ENCODE results near the gene TMEM44.
"Not testable (repeated sequence)": the region's sequence is repeated elsewhere in the genome, so short reads cannot be mapped to it uniquely, and the experiment has no call there.

Gene TMEM44

GRCh38 chr3:194647747-194648146 is 14.5 kb upstream of the TMEM44 start:
- no peak for DNase-seq (ENCODE audit: low read depth in 2 of 2, low spot score in 1 of 2)

DNA sequence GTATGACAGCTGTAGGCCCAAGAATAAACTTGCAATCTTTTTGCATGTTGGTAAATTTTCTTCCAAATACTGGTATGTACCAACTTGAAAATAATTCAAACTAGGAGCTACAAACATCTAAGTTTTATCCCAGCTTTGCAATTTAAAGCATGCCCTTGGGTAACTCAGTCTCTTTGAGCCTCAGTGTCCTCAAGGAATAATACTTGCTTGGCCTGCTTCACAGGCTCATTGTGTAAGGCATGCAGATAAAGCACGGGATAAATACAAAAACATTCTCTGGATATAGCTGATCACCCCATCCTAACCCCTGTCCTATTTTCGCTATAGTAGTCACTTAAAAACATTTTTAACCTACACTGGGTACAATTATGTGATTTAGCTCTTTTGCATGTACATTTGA is 9.6 kb upstream of the TMEM44 start:
- DNase-seq (ENCODE audit: low read depth in 2 of 2, low spot score in 1 of 2), result no peak

- no peak for DNase-seq (ENCODE audit: low read depth in 2 of 2, low spot score in 1 of 2)
Measured at GRCh38 chr3:194640829-194641228, 7.6 kb upstream of the TMEM44 start.

DNA sequence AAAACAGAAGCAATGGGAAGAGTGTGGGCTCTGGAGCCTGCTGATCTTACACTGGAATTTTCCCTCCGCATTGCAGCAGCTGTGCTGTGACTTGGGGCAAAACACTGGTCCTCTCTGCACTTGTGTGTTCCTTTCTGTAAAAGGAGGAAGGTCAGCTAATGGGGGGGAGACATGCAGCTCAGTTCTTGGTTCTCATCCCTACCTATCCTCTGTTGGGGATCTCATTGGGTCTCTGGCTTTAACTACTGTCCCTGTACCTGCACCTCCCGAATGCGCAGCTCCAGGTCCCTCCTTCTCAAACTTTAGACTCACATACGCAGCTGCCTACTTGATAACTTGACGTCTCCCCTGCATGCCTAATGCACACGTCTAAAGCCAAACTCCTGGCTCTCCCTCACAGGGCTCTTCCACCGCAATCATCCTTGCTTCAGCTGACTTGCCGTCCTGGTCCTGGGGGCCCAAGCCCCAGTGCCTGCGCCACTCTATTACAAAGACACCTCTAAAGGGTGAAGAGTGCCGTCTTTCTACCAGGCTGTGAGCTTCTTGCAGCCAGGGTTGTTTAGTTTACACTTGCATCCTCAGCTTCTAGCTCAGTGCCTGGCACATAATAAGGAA is 5.9 kb upstream of the TMEM44 start:
- no peak for DNase-seq (ENCODE audit: low read depth in 2 of 2, low spot score in 1 of 2)

DNA sequence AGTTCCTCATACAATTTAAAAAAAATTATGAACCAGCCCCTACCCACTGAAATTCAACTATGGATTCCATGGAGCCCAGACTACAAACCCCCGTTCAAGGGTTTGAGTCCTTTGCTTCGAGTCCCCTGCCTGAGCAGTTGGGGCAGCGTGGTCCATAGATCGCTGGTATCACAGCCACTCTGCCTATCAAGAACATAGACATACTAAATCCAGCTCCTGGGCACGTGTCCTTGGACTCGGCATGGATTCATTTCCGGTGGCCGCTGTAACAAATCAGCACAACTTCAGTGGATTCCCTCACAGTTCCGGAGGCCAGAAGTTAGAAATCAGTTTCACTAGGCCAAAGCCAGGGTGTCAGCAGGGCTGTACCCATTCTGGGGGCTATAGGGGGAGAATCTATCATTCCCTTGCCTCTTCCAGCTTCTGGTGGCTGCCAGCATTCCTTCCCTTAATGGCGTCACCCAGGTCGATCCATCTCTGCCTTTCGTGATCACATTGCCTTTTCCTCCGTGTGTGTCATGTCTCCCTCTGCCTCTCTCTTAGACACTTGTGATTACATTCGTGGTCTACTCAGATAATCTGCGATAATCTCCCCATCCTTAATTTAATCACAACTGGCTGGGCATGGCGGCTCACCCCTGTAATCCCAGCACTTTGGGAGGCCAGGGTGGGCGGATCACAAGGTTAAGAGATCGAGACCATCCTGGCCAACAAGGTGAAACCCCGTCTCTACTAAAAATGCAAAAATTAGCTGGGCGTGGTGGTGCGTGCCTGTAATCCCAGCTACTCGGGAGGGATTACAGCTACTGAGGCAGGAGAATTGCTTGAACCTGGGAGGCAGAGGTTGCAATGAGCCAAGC is 4.6 kb upstream of the TMEM44 start:
- DNase-seq (ENCODE audit: low read depth in 2 of 2, low spot score in 1 of 2), result no peak

DNA sequence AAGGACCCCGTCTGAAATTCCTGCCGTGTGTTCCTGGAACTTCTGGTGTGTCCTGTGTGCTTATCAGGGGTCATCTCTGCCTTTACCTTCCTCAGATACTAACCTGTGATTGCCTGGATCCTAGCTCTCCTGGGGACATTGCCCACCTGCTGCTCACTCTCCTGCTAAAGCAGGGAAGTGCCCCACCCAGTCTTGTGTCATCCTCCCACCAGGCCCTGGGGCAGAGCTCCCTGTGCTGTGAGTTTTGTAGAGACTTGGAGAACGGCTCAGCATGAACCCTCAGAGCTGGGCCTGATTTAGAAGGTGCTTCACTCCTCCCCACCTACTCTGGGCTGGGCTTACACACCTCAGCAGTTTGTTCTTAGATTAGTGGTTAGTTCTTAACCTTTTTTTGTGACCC is 3.8 kb upstream of the TMEM44 start:
- DNase-seq (ENCODE audit: low read depth in 2 of 2, low spot score in 1 of 2), result no peak

GRCh38 chr3:194632809-194633348 is 340 bp downstream of the TMEM44 start:
- DNase-seq (ENCODE audit: low read depth in 2 of 2, low spot score in 1 of 2), result no peak

DNA sequence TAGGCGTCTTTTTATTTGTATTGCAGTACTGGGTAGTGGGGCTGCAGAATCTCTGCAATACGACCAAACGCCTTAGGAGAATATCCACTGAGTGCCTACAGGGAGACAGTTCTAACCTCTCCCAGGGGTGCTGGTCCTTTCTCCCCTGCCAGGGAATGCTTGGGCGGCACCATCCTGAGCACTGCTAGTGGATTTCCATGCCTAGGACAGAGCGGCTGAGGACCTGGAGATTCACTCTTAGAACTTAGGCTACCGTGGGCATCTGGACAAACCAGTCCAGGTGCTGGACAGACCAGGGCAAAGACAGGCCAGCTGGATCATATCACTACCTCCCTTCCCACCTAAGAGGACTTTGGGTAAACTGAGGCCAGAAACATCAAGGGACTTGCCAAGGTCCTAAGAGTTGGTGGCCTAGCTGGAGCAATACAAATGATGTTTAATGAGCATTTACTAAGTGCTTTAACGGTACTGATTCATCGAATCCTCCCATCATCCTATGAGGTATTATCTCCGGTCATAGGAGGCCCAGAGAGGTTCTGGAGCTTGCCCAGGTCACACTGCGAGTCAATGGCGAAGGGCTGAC is 902 bp downstream of the TMEM44 start:
- DNase-seq (ENCODE audit: low read depth in 2 of 2, low spot score in 1 of 2), result no peak

GRCh38 chr3:194631696-194632095 is 1.5 kb downstream of the TMEM44 start:
- DNase-seq (ENCODE audit: low read depth in 2 of 2, low spot score in 1 of 2), result no peak

DNA sequence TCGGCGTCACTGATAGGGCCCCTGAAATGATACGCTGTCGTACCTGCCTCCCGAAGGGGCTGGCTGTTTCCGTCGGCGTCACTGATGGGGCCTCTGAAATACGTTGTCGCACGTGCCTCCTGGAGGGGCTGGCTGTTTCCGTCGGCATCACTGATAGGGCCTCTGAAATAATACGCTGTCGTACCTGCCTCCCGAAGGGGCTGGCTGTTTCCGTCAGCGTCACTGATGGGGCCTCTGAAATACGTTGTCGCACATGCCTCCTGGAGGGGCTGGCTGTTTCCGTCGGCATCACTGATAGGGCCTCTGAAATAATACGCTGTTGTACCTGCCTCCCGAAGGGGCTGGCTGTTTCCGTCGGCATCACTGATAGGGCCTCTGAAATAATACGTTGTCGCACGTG is 2.5 kb downstream of the TMEM44 start:
- not testable (repeated sequence) for DNase-seq (ENCODE audit: low read depth in 2 of 2, low spot score in 1 of 2)

- DNase-seq (ENCODE audit: low read depth in 2 of 2, low spot score in 1 of 2), result no peak
Measured at GRCh38 chr3:194624956-194625355, 8.3 kb downstream of the TMEM44 start.

DNA sequence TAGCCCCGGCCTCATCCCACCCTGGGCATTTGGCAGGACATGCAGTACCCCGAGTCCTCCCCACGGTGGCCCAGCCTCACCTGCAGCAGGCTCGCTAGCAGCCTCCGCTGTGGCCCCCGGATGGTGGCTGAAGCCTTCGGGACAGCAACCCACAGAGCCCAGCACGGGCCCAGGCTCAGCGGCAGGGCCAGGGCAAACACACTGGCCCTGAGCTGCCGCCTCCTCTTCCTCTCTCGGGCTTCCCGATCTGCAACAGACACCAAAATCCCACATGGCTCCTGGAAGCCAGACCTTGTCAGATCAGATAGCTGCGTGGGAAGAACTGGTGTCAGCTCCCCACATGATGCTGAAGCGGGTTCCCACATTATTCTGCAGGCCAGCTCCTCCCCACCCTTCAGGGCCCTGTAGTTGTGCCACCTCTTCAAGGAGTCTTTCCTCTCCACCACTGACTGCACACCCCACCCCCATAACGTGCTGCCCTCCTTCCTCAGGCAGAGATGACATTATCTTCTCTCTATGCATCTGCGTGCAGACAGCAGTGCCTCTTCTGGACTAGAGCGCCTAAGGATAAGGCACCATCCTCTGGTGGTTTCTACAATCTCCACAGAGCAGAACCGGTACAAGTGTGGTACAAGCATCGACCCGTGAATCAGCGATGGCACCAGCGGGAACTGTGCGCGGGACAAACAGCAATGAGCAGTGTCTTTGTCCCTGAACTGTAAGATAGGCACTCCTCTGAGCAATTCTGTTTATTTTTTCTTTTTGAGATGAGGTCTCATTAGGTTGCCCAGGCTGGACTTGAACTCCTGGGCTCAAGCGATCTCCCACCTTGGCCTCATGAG is 9.5 kb downstream of the TMEM44 start:
- DNase-seq (ENCODE audit: low read depth in 2 of 2, low spot score in 1 of 2), result no peak

DNA sequence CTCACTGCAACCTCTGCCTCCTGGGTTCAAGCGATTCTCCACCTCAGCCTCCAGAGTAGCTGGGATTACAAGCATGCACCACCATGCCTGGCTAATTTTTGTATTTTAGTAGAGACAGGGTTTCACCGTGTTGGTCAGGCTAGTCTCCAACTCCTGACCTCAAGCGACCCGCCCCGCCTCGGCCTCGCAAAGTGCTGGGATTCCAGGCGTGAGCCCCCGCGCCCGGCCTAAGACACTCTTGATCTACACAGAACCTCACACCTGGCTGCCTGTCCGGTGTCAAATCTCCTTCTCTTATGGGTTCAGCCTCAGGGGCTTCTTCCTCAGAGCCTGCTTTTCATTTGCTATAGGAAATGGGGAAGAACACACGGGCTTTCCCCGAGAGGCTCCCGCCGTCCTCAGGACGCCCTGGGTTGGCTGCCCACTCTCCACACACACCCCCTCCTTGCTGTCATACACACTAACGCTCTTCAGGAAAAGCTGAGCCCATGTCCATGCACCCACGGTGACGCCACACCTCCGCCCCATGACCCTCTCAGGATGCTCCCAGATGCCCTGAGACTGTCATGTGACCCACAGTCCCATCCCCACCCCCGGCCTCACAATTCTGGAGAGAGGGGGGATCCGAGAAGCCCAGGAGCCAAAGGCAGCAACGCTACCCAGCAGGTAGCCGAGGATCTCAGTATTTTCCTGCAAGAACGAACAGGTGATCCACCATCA is 10.4 kb downstream of the TMEM44 start:
- DNase-seq (ENCODE audit: low read depth in 2 of 2, low spot score in 1 of 2), result no peak

GRCh38 chr3:194621947-194622346 is 11.3 kb downstream of the TMEM44 start:
- DNase-seq (ENCODE audit: low read depth in 2 of 2, low spot score in 1 of 2), result no peak

DNA sequence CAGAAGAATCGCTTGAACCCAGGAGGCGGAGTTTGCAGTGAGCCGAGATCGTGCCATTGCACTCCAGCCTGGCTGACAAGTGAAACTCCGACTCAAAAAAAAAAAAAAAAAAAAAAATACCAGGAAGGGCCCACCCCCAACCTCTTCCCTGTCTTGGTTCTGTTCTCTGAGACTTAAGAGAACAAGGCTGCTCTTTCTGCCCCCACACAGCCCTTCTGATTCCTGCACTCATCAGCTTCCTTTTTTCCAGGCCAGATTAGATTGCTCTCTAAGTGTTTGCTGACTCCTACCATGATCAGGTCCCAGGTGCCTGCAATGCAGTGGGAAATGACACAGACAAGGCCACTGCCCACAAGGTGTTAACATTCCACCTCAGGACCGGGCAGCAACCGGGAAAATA is 13.0 kb downstream of the TMEM44 start:
- no peak for DNase-seq (ENCODE audit: low read depth in 2 of 2, low spot score in 1 of 2)

DNA sequence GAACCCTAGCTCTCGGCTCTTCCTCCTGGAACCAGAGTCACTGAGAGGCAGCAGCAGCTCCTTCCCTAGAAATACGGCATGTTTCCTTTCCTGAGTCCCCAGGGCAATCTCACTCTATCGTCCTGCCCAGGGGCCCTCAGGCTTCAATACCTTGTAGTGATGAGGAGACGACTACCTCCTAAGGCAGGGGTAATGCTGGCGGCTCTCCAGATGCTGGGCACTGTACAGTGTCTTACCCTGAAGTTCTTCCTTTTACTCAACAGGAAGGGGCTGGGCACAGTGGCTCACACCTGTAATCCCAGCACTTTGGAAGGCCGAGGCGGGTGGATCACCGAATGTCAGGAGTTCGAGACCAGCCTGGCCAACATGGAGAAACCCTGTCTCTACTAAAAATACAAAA is 13.5 kb downstream of the TMEM44 start:
- DNase-seq (ENCODE audit: low read depth in 2 of 2, low spot score in 1 of 2), result no peak

- no peak for DNase-seq (ENCODE audit: low read depth in 2 of 2, low spot score in 1 of 2)
Measured at GRCh38 chr3:194618858-194619608, 14.2 kb downstream of the TMEM44 start.

- DNase-seq (ENCODE audit: low read depth in 2 of 2, low spot score in 1 of 2), result no peak
Measured at GRCh38 chr3:194617827-194618226, 15.4 kb downstream of the TMEM44 start.

GRCh38 chr3:194617143-194617671 is 16.0 kb downstream of the TMEM44 start:
- DNase-seq (ENCODE audit: low read depth in 2 of 2, low spot score in 1 of 2), result no peak

DNA sequence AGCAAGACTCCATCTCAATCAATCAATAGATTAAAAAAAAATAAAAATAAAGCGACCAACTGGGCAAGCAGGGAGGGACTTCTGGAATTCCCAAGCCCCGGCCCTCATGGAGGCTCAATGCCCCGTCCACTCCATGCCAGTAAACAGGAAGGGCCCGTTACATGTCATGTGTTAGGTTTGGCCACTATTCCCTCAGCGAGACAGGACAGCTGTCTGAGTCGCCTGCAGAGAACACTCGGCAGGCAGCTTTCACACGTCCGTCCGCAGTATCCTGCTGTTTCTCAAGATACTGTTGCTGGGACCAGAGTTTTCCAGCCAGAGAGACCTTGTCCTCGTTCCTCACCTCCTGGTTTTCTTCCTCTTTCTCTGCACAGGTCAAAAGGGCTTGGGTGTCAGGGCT is 18.0 kb downstream of the TMEM44 start:
- no peak for DNase-seq (ENCODE audit: low read depth in 2 of 2, low spot score in 1 of 2)
